HG03571 (cell line): Measurements from ENCODE around the gene NFIB.

Experiments
- ATAC-seq: cut with Tn5 transposase; IDR thresholded peaks from one replicate; pipeline ENCODE4 v1.9.1; 2021; ENCODE audit not compliant: unreplicated experiment

Gene NFIB

DNA sequence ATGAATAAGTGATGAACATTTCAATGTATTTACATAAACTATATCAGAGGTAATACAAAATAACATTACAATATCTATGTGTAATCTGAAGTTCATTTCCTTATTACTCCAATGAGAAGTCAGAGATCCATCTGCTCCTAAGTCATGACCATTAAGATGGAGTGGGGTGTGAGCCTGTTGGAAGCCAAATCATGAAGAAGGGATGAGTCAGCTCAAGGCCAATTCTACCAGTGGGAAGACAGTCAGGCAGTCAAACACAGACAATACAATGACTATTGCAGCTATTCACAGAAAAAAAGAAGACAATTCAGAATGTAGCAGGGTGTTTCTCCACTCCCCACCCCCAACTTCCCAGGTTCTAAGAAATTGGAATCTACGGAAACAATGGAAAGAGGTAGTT lies 155.0 kb downstream of the NFIB start:
- no peak for ATAC-seq

DNA sequence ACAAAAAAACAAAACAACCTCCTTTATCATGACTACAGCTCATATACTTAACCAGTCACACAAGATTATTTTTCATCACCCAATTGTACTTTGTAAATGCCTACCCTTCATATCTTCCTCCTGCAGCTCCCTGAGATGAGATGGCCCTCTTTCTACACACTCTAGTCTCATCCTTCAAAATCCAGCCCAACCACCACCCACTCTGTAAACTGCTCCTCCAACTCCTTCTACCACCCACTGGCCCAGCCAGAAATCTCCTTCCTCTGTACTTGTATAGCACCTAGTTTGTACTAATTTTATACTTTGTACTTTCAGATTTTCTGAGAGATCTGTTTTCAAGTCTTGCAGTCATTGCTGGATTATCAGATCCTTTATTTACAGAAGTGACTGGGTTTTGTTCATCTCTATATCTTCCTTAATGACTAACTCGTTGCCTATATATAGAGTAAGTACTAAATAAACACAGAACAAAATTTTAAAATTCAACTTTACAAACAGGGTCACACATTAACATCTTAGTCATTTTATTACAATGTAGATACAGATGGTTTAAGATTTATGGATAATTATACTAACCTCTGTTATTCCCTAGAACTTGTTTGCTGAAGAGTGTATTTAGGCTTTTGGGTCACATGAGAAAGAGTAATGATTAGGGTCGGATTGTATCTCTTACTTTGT lies 155.7 kb downstream of the NFIB start:
- ATAC-seq: no peak

DNA sequence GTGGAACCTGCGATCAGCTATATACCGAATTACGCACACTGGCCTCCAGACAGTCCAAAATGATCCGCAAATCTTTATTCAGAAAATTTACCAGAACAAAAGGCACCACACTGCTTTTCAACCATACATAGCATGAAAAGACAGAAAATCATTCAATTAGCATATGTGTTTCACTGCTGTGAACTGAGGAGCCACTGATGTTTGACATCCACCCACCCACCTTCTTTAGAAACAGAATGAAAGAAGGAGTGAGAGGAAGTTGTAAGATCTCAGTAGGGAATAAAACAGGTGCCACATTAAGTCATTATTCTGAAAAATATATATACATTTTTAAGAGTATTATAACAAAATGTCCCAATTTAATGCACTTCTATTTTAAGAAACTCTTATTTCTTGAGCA lies 156.8 kb downstream of the NFIB start:
- no peak for ATAC-seq

DNA sequence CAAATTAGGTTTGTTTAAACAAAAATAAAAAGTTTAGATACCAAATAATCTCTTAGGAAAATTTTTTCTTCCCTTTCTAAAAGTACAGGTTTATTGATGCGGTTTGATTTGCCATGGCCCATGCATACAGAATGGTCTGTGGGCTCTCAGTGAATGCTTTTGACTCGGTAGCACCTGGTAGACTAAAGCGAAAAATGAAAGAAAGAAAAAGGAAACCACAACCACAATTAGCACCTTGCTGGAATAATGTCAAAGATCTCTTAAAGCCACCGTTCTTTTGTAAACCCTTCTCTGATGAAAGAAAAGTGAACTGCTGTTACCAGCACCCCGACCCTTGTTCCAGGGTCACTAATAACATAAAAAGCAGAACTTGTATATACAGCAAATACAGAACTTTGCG lies 157.9 kb downstream of the NFIB start:
- ATAC-seq: peak; percentile 80

DNA sequence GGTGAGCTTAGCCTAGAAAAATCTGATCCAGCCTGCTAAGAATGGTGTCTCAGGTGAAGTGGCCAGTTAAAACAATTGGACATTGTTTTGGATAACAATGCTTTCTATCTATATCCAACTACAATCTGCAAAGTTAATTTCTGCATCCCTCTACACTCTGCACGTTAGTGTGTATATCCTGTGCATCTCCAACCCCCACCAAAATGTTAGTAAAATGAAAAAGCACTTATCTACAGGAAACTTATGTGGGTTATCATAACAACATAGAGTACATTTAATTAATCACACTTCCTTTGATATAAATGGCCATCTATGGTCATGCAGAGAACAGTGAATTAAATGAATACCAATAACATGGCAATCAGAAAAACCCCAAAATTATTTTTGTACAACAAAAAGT lies 158.7 kb downstream of the NFIB start:
- no peak for ATAC-seq

DNA sequence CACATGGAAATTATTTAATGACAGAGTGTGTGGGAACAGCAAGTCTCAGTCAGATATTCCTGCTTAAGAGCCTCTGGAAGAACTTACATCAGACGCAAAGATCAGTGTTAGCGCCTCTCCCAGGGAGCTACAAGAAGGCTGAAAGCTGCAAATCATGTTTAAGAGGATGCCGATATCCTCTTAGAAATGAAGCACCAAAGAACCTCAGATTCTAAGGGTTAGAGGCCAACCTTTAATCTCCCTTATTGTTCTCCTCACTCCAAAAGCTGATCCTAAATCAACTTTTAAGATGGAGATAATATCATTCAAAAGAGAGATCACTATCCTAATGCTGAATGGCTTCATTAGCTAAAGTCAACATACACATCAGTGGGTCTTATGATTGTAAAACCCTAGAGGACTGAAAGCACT lies 160.6 kb downstream of the NFIB start:
- ATAC-seq: no peak

DNA sequence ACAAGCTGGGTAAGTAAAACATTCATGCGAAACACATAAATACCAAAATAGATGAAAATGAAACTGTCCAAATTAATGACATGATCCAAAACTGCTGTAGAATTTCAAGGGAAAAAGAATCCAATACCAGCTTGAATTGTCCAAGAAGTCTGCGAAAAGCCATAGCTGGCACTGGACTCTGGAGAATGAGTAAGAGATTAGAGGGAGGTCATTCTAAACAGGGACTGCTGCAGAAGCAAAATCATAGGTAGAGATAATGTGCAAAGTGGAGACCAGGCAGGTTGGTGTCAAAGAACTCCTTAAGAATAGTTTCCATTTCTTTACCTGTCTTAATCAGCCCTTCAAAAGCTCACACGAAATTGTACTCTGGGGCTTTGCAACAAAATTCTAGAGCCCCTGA lies 162.5 kb downstream of the NFIB start:
- ATAC-seq: no peak

DNA sequence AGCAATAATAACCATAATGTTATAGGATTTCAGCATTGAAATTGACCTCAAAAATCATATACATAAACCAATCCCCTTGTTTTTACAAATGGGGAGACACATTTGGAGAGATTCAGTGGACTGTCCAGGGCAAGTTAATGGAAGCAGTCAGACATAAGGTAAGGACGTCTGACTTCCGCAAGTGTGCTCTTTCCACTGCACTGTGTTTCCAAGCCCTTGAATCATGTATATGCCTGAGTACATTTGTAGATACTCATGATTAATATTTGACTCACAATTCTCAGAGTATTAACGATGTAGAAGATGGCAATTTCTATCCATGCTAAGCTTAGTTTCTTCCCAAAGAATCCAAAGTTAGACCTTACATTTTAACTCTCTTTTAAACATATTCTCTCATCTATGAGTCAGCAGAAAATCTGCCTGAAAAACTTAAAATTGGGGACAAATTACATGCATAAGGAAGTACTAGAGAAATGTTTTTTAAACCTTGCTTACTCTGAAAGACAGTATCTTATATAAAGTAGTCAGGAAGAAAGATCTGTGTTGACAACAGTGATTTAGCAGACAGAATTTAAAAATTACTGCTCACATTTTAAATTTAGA lies 165.3 kb downstream of the NFIB start:
- ATAC-seq: no peak

DNA sequence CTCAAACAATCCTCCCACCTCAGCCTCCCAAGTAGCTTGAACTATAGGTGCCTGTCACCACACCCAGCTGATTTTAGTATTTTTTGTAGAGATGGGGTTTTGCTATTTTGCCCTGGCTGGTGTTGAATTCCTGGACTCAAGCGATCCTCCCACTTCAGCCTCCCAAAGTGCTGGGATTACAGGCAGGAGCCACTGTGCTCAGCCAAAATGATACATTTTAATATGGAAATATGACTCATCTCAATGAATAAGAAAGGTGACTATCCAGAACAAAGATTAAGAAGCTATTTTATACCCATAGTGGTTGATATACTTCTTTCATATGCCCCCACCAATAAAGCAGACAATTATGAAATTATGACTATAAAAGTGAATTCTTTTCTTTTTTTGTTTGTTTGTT lies 166.2 kb downstream of the NFIB start:
- no peak for ATAC-seq

DNA sequence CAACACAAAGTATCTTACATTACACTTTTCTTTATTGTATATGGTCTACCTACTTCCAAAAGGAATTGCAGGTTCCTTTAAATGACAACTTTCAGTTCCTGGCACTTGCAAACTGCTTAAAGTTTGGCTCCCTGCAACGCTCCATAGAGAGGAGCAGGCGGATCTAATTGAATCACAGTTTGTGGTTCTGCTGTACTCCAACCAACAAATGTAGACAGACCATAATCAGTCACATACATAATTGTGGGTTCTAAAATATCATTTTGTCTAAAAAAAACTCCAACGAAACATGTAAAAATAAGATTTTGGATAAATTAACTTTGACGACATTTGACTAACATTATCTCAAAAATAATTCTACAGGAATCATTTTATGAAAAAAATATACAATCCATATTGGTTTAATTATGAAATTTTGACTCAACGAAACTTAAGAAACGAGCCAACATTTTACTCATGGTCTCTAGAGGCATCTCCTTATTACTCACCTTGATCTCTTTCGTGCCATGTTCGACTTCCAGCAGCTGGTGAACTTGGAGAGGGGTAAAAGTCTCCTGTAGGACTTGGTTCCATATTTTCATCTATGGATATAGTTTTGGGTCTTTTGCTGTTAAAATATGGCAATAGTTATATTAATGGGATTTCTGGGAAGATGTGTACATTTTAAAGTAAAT lies 167.6 kb downstream of the NFIB start:
- no peak for ATAC-seq

DNA sequence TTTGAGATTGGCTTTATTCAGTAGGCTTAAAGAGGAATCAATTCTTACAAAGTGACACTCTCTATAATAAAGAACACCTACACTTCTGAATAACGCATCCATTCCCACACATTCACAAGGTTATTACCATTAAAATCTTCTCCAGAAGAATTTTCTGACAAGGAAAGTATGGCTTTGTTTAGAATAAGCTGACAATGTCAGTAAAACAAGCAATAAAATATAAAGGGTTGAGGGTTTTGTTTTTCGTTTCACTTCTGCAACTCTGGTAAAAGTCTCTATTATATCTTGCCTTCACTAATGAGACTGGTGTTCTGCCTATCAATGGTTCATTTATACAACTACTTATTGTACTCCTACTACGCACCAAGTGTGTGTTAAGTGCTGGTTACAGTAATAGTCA lies 169.7 kb downstream of the NFIB start:
- no peak for ATAC-seq

DNA sequence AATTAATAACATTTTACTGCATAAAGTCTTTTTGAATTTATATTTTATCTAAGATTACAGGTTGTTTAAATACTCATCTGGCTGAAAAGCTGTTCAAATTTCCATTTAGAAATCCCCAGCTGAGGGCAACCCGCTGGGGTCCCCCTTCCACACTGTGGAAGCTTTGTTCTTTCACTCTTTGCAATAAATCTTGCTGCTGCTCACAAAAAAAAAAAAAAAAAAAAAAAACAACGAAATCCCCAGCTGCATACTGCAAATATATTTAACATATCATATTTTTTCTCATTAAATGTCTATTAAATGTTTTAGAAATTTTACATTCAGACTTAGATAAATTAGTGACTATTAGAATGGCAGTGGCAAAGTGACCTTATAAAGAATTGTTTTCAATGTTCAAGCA lies 172.2 kb downstream of the NFIB start:
- no peak for ATAC-seq

DNA sequence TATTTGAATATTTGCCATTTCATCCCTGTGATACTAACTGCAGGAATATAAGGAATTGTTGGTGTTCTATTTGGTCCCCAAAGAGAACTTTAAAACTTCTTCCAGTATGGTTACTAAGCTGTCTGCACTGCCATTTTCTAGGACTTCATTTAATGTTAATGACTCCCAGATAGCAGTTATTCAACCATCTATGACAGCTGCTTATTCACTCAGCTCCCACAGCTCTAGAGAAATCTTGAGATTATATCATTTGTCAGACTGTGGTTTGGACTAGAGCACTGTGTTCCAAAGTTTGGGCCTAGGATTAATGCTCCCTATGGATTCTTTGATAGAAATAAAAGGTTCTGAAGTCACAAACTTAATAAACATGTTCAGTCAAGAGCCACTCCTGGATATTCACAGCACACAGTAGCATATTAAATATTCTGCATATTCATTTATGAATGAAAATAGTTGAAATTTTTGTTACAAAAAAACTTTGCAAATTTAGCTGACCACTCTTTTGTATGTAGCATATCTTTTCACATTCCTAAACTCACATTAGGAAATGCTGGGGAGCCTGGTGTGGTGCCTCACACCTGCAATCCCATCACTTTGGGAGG lies 173.7 kb downstream of the NFIB start:
- no peak for ATAC-seq

DNA sequence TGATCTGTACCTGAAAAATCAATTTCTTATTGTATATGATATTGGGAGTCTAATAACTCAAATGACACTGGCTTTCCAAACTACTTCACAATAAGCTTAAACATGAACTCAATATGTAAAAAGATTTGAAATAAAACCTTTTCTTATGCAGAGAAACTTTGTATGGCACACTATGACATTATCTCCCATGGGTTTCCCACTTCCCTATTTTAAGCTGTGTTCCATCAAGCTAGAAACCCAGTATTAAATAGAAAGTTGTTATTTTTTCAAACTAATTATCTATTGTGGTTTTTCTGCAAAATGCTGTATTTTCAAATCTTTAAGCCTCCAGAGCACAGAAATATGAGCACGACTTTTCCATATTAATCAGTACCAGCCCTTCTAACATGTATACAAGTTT lies 174.7 kb downstream of the NFIB start:
- ATAC-seq: no peak

DNA sequence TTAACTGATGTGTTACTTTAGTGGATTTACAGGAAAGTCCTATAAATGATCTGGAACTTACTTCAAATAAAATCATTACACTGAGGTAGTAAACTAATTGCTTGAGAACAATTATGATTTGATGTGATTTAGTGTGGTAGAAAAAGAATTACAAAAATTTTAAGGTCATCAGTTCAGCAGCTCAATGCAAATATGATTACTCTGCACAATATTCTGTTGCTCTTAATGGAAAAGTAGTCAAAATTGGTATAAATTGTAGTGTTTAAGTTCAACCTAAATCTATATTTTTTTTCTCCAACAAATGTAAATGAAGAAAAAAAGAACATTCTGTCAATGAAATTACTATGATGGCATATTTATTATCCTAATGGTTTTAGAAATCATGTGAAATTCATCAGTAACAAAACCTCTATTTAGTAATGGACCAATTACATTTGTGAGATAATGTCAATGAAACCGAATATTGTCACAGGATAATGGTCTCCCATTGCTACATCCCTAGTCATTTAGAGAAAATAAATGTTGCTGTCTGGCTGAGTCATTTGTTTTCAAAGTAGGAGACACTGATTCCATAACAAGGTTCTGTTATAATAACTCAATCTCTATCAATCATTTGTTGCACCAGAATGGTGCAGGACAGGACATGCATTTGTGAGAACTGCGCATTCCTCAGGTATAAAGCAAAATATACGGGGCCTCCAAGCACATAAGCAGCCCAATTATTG lies 177.1 kb downstream of the NFIB start:
- ATAC-seq: no peak

DNA sequence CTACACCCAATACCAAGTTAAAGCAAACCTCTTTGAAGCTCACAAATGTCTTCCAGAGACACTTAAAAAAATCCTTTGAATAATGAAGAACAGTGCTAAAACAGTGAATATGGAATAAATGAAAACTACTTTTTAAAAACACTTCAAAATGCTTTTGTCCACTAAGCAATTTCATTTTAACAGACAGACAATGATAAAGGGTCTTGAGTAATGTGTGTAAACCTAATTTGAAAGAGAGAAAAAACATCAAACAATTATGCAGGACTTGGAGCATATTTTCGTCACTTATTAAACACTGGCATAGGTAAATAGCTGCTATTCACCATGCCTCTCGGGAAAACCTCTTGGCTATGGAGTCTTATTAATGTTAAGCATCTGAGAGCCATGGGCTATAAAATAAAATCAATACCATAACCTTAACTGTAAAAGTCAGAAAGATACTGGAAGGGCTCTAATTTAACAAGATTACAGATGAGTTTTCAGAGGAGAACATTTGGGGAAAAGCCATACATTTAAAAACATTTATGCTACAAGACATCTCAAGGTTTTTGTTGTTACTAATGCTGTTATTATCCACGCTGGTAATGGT lies 177.8 kb downstream of the NFIB start:
- ATAC-seq: no peak

DNA sequence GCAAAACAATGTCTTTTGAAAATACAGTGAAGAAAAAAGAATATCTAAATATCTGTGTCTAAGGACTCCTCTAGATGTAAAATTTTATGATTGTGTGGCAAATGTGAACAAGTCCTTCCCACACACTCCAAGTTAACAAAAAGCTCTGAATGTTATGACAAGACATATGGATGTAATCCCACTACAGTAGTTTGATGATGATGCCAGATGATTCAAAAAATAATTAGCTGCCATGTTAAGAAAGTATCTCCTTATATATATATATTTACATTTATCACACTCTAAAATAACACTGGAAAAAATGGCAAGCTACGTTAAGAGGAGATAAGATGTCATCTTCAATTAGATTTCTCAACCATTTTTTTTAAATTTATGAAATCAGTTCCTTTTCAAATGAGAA lies 178.5 kb downstream of the NFIB start:
- ATAC-seq: no peak

DNA sequence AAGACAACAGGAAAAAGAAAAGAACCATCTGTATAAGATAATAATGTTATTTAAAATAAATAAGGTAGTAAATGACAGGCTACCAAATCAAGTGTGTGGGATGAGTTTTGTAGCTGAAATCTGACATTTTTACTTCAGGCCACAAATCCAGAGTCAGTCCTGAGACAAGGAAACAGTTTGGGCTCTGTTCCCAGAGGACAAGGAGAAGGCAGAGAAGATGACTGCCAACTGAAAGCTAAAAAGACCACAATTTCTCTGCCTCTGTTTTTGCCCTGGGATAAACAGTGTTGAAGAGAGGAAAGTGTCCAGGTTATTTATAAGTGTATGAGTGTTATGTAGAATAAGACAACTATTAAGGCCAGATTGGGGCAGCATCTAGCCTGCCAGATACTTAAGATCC lies 180.5 kb downstream of the NFIB start:
- ATAC-seq: no peak

DNA sequence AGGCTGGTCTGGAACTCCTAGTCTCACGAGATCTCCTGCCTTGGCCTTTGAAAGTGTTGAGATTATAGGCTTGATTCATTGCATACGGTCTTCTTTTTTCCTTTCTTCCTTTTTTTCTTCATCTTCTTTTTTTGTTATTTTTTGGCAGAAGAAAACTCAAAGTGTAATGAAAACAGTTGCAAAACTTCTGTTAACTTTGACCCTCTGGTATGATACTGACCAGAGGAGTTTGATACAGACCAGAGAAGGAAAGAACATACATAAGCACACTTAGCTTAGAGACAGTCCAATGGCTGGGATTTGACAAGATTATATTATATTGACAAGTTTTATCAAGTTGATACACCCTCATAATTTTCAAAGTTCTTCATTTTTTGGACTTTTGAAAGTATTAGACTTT lies 181.2 kb downstream of the NFIB start:
- no peak for ATAC-seq

DNA sequence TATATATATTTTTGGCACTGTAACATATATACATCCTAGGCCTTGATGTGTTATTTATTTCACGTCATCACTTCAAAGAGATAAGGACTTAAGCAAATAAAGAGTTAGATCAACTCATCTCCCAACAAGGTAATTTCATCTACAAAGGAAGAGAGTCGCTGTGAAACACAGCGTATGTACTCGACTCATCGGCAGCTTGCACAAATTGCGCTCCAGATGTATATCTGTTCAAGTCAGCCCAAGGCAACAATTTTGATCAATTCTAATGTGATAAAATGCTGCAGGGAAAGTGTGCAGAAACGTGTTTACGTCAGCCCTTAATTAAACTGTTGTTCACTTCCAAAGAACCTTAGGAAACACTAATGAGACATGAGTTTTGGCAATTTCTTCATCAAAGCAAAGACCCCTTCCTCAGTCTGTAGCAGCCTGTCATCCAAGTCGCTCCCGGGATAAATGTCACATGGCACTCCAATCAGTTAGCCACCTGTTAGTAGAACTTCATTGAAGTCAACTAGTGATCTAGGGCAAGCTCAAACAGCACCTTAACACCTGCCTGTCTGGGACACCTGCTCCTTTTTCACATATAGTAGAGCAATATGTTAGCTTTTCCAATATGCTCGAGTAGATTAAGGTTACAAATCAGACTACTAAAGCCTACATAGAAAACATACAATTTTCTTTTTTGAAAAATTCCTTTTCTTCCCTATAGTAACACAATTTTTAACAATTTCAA lies 182.4 kb downstream of the NFIB start:
- ATAC-seq: no peak

DNA sequence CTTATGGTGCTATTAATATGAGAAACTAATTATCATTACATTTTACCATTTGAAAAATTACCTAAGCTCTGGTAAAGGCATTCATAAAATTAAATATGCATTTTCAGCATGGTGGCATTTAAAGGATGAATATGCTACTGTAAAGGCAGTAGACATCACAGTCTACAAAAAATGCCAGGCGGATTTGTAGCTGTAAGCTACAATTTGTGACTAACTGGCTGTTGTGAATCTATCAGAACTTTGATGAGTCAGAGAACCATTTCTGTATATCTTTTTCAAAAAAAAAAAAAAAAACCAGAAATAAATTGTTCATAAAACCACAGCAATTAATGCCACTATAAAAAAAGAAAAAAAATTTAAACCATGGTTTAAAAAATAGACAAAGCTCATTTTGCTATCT lies 186.3 kb downstream of the NFIB start:
- ATAC-seq: no peak
